Stomach (tissue), 19 donors: ENCODE data around the gene TGM3. TPM values are rescaled to one million over a fixed set of nuclear protein-coding genes. Genes with fewer than 3 reads are reported as not detected.

Source experiments
- DNase-seq, 2 donors: peaks; one replicate each; pipeline versions ENCODE4 v3.0.0 to v3.0.0-alpha.2; 2013 to 2019
- H3K27ac ChIP-seq, 5 donors: fragments of 200-600 bp in 4 of 5; sonication (generic) in 4 of 5; one replicate each; pipeline ENCODE4 v1.5.1; 2013 to 2019; ENCODE audit warnings: mild to moderate bottlenecking in 1 of 5, moderate library complexity in 1 of 5
- H3K27me3 ChIP-seq, 3 donors: fragments of 200-600 bp; sonication (generic); one replicate each; pipeline ENCODE4 v1.5.1; 2017 to 2019; ENCODE audit warnings: mixed run types in 1 of 3
- H3K36me3 ChIP-seq, 4 donors: fragments of 200-600 bp; sonication (generic); 1 replicate in 3 of 4; 2 replicates in 1 of 4; pipeline ENCODE4 v1.5.1; 2016 to 2019
- H3K4me1 ChIP-seq, 4 donors: fragments of 200-600 bp; sonication (generic); one replicate each; pipeline ENCODE4 v1.5.1; 2016 to 2019
- H3K4me3 ChIP-seq, 4 donors: fragments of 200-600 bp; sonication (generic) in 3 of 4; one replicate each; pipeline ENCODE4 v1.5.1; 2016 to 2019; ENCODE audit warnings: mild to moderate bottlenecking in 1 of 4
- H3K9me3 ChIP-seq, 4 donors: fragments of 200-600 bp; sonication (generic); one replicate each; pipeline ENCODE4 v1.5.1; 2016 to 2019
- EP300 ChIP-seq: sonication (generic); formaldehyde crosslinking; IDR thresholded peaks from one replicate; pipeline ENCODE4 v1.6.1; 2017; ENCODE audit warnings: antibody characterized with exemption
- POLR2A ChIP-seq, 4 donors: fragments of 450-650 bp; IDR thresholded peaks; one replicate each; pipeline ENCODE4 v1.6.1; 2016; ENCODE audit warnings: antibody characterized with exemption in 4 of 4, control low read depth in 2 of 4, mild to moderate bottlenecking in 1 of 4, moderate library complexity in 1 of 4
- POLR2AphosphoS5 ChIP-seq, 3 donors: sonication (generic); formaldehyde crosslinking; IDR thresholded peaks; one replicate each; pipeline ENCODE4 v1.6.1; 2016; ENCODE audit warnings: antibody characterized with exemption in 3 of 3
- WGBS, 5 donors: extraction: QIAGEN DNeasy Blood & Tissue Kit in 3 of 5; methylation state at CpG; one replicate each; pipeline versions ENCODE4 v1.1.5 to v1.1.7; 2013 to 2018; 5-methylcytosine and 5-hydroxymethylcytosine counted together
- intact Hi-C: fragments of 100-400 bp; cut with DNase I; formaldehyde crosslinking; loops from one replicate; pipeline ENCODE4 v1.15.1; 2023; ENCODE audit warnings: low total_unique reads
- long read RNA-seq, 10 donors: transcript quantifications; one replicate each; lab custom pipeline, GENCODE V29; 2026
- polyA plus RNA-seq, 3 donors: library from polyadenylated mRNA; stranded (reverse); fragments of 200-250 nt; gene quantifications; one replicate each; pipeline ENCODE4 v1.2.3, GENCODE V29; 2013
- total RNA-seq, 5 donors: library from RNA; depleted of rRNA; stranded (reverse); fragments of >200 nt; gene quantifications; one replicate each; pipeline versions ENCODE4 v1.1.0 to v1.2.3, GENCODE V29; 2014 to 2016
- TF ChIP-seq, protein P1 (sequence below), 7 experiments: fragments of 450-650 bp in 4 of 7; fragments of 200-600 bp in 3 of 7; sonication (generic) in 3 of 7; IDR thresholded peaks; one replicate each; pipeline ENCODE4 v1.5.1; 2016 to 2019; ENCODE audit warnings: antibody characterized with exemption in 7 of 7, control low read depth in 2 of 7, mild to moderate bottlenecking in 1 of 7
- donor health status: healthy with polysubstance abuse.
- donor health status: Bipolar disorder and iron deficiency.
- donor health status: healthy.

TGM3 gene, protein sequence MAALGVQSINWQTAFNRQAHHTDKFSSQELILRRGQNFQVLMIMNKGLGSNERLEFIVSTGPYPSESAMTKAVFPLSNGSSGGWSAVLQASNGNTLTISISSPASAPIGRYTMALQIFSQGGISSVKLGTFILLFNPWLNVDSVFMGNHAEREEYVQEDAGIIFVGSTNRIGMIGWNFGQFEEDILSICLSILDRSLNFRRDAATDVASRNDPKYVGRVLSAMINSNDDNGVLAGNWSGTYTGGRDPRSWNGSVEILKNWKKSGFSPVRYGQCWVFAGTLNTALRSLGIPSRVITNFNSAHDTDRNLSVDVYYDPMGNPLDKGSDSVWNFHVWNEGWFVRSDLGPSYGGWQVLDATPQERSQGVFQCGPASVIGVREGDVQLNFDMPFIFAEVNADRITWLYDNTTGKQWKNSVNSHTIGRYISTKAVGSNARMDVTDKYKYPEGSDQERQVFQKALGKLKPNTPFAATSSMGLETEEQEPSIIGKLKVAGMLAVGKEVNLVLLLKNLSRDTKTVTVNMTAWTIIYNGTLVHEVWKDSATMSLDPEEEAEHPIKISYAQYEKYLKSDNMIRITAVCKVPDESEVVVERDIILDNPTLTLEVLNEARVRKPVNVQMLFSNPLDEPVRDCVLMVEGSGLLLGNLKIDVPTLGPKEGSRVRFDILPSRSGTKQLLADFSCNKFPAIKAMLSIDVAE
- total RNA-seq (not detected), polyA plus RNA-seq (100 to 1,000 TPM in 1 of 3 donors, 1 to 10 TPM in 1, under 1 TPM in 1; 0.62 to 173 (median 3.4) TPM)
- long read RNA-seq, donor 1, result 0 reads
- long read RNA-seq, donor 2, result 0 reads
- long read RNA-seq, donor 3, result 0 reads
- long read RNA-seq, donor 4, result 0 reads
- long read RNA-seq, donor 5, result 0 reads
- long read RNA-seq, donor 6, result 0 reads
- long read RNA-seq, donor 7, result 0 reads
- long read RNA-seq, donor 8, result 0 reads
- long read RNA-seq, donor 9, result 0 reads
- long read RNA-seq, donor 10, result 0 reads

DNA sequence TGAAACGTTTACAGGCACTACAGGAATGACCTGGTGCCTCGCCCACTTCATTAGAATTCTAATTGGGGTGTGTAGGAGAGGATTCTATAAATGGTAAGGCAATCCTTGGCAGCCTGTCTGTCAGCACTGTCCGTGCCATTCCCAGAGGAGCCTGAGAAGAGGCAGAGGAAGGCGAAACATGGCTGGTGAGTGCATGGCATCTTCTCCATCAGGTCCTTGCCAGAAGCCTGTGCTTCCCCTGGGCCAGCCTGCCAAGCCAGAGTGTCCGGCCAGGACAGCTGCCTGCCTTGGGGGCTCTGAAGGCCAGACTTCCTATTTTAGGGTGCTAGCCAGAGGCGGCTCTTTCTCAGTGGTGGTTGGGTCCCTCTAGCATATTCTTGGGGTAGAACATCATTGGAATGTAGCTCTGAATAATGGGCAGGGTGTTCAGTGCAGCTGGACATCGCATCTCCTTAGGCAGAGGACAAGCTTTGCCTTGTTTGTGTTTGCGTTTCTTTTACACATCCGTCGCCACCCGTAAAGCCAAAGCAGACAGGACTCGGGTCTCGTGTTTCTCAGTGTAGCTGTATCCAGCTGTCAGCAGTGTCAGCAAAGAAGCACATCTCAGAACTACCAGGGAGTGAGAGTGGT is at the start of gene TGM3:
TGM3 (plus strand) TSS at position 116 of the 630 bp plus-strand sequence; CDS start at position 179, 63 bp downstream.
- no peak for DNase-seq

DNA sequence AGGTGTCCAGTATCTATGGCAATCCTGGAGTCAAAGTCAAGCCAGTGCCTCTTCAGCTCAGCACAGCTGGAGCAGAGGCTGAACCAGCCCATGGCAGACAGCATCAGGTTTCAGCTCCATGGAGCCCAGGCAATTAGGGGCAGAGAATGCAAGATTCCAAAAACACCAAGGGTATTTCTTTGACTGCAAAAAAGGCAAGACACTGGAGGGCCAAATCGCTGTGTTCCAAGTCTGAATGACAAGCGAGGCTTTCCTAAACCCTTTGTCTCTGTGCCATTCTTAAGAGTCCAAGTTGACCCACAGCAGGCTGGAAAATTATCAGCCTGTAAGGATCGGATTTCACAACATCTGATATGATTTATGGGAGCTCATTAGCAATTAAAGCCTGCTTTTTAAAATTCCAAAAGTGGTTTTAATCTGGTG is 49.7 kb upstream of the TGM3 start:
- Histone ChIP-seq H3K27me3 (peaks cover 0 to 16% (median 5%) of the 10 kb centered on the region in 3 donors), H3K4me1 (no peaks in the 10 kb centered on the region), H3K9me3 (no peaks in the 10 kb centered on the region), H3K27ac (no peak overlapping the region), H3K4me3 (no peak overlapping the region), H3K36me3 (no peaks in the 10 kb centered on the region)
- intact Hi-C loops, result no loop called here
- WGBS, 5 donors, result 9 to 42% (median 25%) methylated on average over 3 of the region's 3 CpGs
- DNase-seq, result no peak
- TF ChIP-seq POLR2A (IDR thresholded peaks at IDR 0.05), result no peak
- no peak for TF ChIP-seq EP300
- TF ChIP-seq POLR2AphosphoS5 (IDR thresholded peaks at IDR 0.05), result no peak
- TF ChIP-seq, protein P1, sequence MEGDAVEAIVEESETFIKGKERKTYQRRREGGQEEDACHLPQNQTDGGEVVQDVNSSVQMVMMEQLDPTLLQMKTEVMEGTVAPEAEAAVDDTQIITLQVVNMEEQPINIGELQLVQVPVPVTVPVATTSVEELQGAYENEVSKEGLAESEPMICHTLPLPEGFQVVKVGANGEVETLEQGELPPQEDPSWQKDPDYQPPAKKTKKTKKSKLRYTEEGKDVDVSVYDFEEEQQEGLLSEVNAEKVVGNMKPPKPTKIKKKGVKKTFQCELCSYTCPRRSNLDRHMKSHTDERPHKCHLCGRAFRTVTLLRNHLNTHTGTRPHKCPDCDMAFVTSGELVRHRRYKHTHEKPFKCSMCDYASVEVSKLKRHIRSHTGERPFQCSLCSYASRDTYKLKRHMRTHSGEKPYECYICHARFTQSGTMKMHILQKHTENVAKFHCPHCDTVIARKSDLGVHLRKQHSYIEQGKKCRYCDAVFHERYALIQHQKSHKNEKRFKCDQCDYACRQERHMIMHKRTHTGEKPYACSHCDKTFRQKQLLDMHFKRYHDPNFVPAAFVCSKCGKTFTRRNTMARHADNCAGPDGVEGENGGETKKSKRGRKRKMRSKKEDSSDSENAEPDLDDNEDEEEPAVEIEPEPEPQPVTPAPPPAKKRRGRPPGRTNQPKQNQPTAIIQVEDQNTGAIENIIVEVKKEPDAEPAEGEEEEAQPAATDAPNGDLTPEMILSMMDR (IDR thresholded peaks at IDR 0.05), result no peak

More for the DNA sequence above, at the start of gene TGM3:
- H3K27ac ChIP-seq, result no peak within 1 kb of the TSS
- WGBS, 5 donors, result 55 to 60% (median 58%) methylated on average over 13 of the region's 13 CpGs
- intact Hi-C loops, result no loop called here
- TF ChIP-seq POLR2A (IDR thresholded peaks at IDR 0.05) (no peak), EP300 (no peak)
- H3K27me3 ChIP-seq, result peaks cover 0 to 9% (median 0%) of the 10 kb centered on the region in 3 donors
- no peaks in the 10 kb centered on the region for H3K9me3 ChIP-seq
- no peaks in the 10 kb centered on the region for H3K4me1 ChIP-seq
- no peak within 1 kb of the TSS for H3K4me3 ChIP-seq
- no peaks in the 10 kb centered on the region for H3K36me3 ChIP-seq

DNA sequence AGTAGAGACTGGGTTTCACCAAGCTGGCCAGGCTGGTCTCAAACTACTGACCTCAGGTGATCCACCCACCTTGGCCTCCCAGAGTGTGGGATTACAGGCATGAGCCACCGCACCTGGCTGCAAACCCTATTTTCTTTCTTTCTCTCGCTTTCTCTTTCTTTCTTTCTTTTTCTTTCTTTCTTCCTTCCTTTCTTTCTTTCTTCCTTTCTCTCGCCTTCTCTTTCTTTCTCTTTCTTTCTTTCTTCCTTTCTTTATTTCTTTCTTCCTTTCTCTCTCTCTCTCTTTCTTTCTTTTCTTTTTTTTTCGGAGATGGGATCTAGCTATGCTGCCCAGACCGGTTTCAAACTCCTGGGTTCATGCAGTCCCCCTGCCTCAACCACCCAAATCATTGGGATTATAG is 47.0 kb upstream of the TGM3 start:
- WGBS, 5 donors, result 91 to 96% (median 94%) methylated on average over 5 of the region's 5 CpGs
- Histone ChIP-seq H3K36me3 (no peaks in the 10 kb centered on the region), H3K27ac (no peak overlapping the region), H3K4me1 (no peaks in the 10 kb centered on the region), H3K27me3 (peaks cover 0 to 16% (median 5%) of the 10 kb centered on the region in 3 donors), H3K9me3 (no peaks in the 10 kb centered on the region), H3K4me3 (no peak overlapping the region)
- intact Hi-C loops, result no loop called here
- no peak for TF ChIP-seq EP300
- no peak for TF ChIP-seq POLR2AphosphoS5 (IDR thresholded peaks at IDR 0.05)
- TF ChIP-seq POLR2A (IDR thresholded peaks at IDR 0.05), result no peak
- TF ChIP-seq, protein P1 (IDR thresholded peaks at IDR 0.05), result no peak
- DNase-seq, result no peak

DNA sequence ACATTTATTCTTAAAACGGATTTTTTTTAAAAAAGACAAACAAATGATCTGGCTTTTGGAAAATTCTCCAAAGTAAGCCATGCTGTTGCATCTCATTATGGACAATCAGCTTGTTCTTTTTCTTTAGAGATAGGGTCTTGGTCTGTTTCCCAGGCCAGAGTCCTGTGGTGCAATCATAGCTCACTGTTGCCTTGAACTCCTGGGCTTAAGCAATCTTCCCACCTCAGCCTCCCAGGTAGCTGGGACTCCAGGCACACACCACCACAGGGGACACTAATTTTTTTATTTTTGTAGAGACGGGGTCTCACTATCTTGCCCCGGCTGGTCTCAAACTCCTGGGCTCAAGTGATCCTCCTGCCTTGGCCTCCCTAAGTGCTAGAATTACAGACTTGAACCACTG is 45.9 kb upstream of the TGM3 start:
- Histone ChIP-seq H3K4me3 (no peak overlapping the region), H3K27ac (no peak overlapping the region), H3K4me1 (no peaks in the 10 kb centered on the region), H3K27me3 (peaks cover 0 to 11% (median 3%) of the 10 kb centered on the region in 3 donors), H3K36me3 (no peaks in the 10 kb centered on the region), H3K9me3 (no peaks in the 10 kb centered on the region)
- DNase-seq, result no peak
- intact Hi-C loops, result no loop called here
- TF ChIP-seq POLR2A (IDR thresholded peaks at IDR 0.05) (no peak), EP300 (no peak), POLR2AphosphoS5 (IDR thresholded peaks at IDR 0.05) (no peak)
- TF ChIP-seq, protein P1 (IDR thresholded peaks at IDR 0.05), result no peak
- WGBS, 5 donors, result 68 to 77% (median 74%) methylated on average over 3 of the region's 3 CpGs
